NCI-H446 treated with DMSO at 0.1 percent for 48 hours (cell line): ENCODE data around the gene HSPE1.
A peak's percentile ranks its signal among the peaks of the same experiment; 100 is the strongest.
"Not testable (repeated sequence)": the region's sequence is repeated elsewhere in the genome, so short reads cannot be mapped to it uniquely, and the experiment has no call there.

ENCODE experiments used
- DNase-seq: peaks from one replicate; lab custom pipeline; 2025; lab: John Stamatoyannopoulos, UW

The HSPE1 gene

DNA sequence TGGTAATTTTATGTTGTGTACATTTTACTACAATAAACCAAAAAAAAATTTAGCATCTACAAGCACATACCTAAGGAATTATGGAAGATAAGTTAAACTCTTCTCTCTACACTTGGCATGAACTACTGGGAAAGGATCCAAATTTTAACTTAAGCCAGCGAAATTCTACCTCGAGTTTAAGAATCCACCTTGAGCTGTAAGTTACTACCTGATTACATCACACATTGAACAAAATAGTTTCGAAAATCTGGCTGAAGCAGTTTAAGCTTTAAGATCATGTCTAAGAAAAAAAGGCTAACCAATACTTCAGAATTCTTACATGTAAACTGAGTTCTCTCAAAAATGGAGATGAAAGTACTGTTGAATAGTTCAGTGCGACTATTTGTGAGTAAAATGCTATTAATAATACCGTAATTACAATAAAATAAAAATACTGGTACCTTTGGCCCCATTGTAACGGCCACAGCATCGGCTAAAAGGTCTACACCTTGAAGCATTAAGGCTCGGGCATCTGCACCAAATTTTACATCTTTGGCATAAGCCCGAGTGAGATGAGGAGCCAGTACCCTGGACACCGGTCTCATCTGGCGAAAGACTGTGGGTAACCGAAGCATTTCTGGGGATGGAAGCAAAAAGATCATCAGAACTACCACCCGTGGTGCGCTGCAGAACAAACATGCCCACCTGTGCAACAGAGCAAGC is 1.8 kb upstream of the HSPE1 start:
- no peak for DNase-seq

DNA sequence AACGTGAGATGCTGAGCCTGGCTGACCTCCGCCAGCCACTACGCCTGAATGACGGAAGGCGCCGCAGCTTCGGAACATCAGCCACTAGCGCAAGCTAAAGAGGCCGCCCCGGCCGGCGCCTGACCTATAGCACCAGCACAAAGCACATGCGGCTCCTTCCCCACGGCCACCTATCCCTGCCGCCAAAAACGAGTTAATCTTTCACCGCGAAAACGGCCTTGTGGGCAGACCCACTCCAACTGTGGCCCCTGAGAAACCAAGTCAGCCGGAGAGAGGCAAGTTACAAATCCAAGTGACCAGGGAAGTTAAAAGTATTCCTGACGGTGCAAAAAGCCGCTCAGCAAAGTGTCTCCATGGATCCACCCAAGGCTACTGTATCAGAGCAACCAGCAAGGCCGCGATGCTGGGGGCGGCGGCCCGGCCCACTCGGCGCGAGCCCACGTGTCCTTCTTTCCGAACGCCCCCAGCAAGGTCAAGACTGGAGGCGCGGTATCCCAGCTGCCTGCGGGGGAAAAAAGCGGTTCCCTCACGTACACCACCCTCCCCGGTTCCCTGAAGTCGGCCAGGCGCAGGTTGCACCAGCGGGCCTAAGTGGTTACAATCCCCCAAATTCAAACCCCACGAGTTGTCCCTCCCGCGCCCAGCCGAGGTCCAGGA is 1.1 kb upstream of the HSPE1 start:
- DNase-seq = no peak

- DNase-seq = no peak
Measured at GRCh38 chr2:197500503-197501131, 438 bp downstream of the HSPE1 start.

DNA sequence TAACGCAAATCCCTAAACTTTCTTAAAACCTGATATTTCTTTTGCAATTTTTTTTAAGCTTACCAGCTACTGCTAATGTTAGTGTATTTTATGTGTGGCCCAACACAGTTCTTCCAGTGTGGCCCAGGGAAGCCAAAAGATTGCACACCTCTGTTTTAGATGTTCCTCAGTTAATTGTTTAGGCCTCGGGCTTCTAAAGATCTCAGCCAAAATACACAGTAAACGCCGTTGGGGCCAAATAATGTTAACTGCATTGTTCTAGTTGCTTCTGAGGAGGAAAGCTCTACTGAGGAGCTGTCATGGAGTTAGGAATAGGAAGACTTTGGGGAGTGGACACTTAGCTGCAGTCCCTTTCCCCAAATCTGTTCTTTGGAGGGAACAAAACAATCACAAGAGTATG is 2.0 kb downstream of the HSPE1 start:
- DNase-seq = no peak

DNA sequence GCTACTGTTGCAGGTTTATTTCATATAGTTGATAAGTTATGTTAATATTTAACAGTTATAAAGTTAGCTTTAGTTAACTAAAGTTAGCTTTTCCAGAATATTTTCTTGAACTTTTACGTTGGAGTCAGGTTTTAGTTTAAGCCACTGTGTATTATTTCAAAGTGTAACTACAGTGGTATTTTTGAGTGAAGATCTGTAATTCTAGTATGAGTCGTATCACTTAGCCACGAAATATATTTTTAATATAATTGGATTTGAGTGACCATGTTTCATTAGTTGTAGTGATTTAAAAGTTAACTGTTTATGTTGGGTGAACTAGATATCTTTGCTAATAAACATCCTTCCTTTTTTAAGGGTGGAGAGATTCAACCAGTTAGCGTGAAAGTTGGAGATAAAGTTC is 2.5 kb downstream of the HSPE1 start:
- no peak for DNase-seq

- DNase-seq = no peak
Measured at GRCh38 chr2:197504000-197504399, 3.8 kb downstream of the HSPE1 start.

GRCh38 chr2:197504512-197504911 is 4.3 kb downstream of the HSPE1 start:
- DNase-seq = no peak

DNA sequence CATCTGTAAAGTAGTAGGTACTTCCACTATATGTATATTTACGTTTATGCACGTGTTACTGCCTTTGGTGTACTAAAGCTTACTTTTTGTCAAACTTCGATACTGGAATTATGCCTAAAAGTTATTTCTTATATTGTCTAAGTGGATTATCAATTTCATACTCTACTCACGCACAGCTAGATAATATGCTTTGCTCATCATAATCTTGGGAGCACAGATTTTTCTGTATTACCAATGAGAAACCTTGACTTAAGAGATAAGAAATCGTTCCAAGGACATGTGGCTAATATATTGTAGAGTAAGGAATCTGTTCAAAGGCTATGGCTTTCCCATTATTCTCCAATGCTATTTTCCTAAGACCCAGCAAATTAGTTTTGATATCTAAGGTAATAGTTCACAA is 6.5 kb downstream of the HSPE1 start:
- no peak for DNase-seq

DNA sequence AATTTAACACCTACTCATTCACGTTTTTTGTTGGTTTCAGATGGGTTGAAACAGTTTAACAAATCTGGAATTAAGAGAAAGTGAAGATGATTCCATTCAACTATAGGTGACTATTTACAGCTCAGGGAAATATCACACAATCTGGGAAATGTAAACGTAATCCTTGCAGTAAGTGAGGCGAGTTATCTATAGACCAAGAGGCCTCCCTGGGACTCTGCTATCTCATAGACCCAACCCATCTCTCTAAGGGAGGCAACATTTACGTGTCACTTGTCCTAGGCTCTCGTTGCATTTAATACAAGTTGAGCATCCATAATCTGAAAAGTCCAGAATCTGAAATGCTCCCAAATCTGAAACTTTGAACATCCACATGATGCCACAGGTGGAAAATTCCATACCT is 13.7 kb downstream of the HSPE1 start:
- DNase-seq = no peak

DNA sequence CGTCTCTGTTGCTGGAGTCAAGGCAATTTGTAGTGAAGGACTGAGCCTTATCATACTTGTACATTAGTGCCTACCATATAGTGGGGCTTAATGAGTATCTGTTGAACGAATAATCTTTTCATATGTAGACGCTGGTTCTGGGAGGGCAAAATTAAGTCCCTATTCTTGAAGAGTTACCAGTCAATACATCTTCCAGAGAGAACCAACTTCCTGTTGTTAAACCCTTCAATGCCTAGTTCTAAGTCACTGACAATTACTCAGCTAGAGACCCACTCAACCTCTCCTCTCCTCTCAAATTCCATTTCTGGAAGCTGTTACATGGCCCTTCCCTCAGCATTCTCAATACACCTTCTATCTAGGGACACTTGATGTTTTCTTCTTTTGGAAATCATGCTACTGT is 14.6 kb downstream of the HSPE1 start:
- no peak for DNase-seq

DNA sequence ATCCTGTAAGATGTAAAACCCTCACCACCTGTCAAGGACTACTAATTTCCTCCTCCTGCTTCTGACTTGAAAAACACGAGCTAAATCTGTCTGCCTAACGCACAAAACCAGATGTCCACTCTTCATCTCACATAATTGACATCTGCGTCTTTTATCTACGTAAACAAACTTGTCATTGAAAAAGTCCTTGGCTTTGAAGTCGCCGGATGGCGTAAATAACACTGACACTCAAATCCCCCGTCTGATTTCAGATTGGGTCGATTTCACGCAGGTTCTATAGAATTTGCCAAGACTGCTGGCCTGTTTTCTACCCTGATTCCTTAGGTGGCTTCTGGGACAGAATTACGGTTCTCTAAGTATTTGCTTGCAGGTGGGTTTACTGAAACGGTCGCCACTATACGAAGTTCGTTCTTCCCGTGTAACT is 15.1 kb downstream of the HSPE1 start:
- peak; percentile 21 for DNase-seq

GRCh38 chr2:197515739-197516392 is 15.7 kb downstream of the HSPE1 start, which contains the start of gene MOB4:
Gene MOB4, plus strand, starts transcription at chr2:197516066. Its CDS starts 21 bp downstream, at chr2:197516087.
- peak; percentile 86 for DNase-seq

DNA sequence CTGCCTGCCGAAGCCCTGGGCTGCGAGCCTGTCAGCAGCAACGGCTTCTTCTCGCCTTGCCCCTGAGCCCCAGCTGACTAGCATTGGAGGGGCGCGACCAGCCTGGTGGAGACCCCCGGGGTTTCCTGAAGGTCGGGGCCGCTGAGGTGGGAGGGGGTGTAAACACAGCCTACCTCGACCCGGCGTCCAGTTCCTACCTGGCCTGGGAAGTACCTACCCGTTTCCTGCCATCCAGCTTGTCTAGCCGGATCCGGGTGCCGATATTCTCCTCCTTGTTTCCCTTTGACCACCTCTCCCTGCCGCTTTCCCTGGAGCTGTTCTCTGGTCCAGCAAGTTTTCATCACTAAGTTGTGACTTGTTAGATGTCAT is 16.2 kb downstream of the HSPE1 start:
- DNase-seq = peak; percentile 3

DNA sequence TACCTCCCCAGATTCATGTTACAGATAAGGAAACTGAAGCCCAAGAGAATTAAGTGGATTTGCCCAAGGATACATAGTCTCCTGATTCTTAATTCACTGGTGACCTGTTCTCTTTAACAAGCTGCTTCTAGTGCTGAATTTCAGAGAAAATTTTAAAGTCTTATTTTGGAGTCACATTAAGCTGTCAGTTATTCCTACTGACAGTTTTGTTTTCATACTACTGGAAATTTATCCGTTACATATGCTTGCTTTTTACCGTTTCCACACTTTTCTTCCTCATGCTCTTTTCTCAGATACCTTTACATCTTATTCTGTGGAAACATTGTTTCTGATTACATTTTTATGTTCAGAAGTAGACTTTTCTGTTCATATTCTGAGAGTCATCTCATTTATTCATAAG is 17.0 kb downstream of the HSPE1 start:
- DNase-seq = no peak

- no peak for DNase-seq
Measured at GRCh38 chr2:197538412-197538811, 38.2 kb downstream of the HSPE1 start.

GRCh38 chr2:197539734-197540133 is 39.6 kb downstream of the HSPE1 start:
- no peak for DNase-seq

DNA sequence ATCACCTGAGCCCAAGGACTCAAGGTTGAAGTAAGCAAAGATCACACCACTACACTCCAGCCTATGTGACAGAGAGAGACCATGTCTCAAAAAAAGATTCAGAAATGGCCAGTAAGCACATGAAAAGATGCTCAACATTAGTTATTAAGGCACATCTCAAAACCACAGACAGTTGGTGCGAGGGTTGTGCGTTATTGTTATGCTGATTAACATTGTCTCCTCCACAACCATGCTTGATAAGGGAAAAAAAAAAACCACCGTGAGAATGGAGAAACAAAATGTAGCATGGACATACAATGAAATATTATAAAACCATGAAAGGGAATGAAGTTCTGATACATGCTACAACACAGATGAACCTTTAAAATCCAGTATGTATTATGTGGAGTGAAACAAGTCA is 43.0 kb downstream of the HSPE1 start:
- DNase-seq = no peak

DNA sequence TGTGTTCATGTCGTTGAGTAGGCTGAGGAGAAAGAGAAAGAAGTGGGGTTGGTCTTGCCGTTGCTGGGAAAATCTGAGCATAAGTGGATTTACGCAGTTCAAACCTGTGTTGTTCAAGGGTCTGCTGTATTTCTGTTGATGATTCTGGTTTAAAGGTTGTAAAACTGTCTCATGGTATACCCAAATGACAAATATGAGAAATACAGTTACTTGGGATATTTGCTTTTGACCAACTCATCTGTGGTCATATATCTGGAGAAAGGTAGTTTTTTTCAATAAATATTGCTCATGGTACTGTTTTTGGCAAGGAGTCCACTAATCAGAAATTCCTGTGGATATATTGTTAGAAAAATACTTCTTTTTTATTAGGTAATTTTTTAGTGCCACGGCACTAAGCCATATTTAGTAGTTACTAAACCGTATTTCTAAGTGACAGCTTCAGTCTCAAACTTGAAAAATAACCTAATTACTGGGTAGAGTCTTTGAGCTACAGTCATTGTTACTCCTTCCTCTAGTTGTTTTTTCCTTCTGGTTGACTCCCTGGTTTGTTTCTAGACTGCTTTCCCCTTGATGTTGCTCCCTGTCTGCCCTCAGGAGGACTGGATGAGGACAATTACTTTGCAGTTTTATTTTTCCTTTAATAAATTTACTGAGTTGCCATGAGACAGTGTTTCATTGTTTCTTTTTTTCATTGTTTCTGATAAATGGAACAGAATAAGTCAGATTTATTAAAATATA is 47.2 kb downstream of the HSPE1 start:
- no peak for DNase-seq

DNA sequence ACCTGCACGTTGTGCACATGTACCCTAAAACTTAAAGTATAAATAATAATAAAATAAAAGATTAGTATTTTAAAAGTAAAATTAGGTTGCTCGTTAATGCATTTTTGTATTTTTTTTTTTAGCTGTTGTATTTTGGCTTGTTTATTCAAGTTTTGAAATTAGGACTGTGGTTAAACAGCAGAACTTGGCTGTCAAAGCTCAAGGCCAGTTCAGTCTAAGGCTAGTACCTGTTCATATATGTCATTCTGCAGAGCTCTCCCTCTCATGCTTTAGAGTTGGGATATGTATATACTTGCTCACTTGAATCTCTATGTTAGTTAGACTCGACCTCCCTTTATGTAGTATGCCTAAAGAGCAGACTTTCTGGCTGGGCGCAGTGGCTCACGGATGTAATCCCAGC is 48.4 kb downstream of the HSPE1 start:
- no peak for DNase-seq

DNA sequence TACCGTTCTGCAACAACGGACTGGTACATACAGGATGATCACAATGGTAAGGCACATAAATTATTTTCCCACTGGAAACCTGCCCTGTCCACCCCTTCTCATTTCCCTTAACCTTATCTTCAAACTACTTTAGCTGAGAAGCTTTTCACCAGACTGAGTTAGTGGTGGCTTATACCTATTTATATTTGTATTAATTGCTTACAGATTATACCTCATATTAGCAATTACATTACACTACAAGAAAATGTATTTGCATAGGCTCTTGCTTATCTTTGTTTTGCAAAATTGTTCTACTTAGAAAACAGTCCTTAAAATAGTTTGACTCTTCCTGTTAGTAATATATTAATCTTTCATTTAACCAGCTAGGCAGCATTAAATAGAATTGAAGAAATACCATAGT is 51.1 kb downstream of the HSPE1 start:
- not testable (repeated sequence) for DNase-seq
